Measurements from ENCODE around the gene ACTN1.

The ACTN1 gene

GRCh38 chr14:68949601-68949965 lies 29.5 kb downstream of the ACTN1 start:
- no peak for DNase-seq

- no peak for DNase-seq
Observed at GRCh38 chr14:68948686-68949600, 30.2 kb downstream of the ACTN1 start.

GRCh38 chr14:68947802-68948201 lies 31.3 kb downstream of the ACTN1 start:
- no peak for DNase-seq

- DNase-seq: no peak
Observed at GRCh38 chr14:68946489-68946822, 32.6 kb downstream of the ACTN1 start.

- no peak for DNase-seq
Observed at GRCh38 chr14:68945585-68946488, 33.3 kb downstream of the ACTN1 start.

- DNase-seq: no peak
Observed at GRCh38 chr14:68945190-68945584, 33.9 kb downstream of the ACTN1 start.

- no peak for DNase-seq
Observed at GRCh38 chr14:68944162-68944561, 34.9 kb downstream of the ACTN1 start.

- DNase-seq: no peak
Observed at GRCh38 chr14:68943107-68943506, 36.0 kb downstream of the ACTN1 start.

GRCh38 chr14:68942296-68943035 lies 36.6 kb downstream of the ACTN1 start:
- DNase-seq: no peak

- DNase-seq: no peak
Observed at GRCh38 chr14:68941820-68942219, 37.3 kb downstream of the ACTN1 start.

- no peak for DNase-seq
Observed at GRCh38 chr14:68940614-68941185, 38.4 kb downstream of the ACTN1 start.

GRCh38 chr14:68939893-68940613 lies 39.0 kb downstream of the ACTN1 start:
- no peak for DNase-seq

- no peak for DNase-seq
Observed at GRCh38 chr14:68939181-68939892, 39.8 kb downstream of the ACTN1 start.

GRCh38 chr14:68938271-68939150 lies 40.6 kb downstream of the ACTN1 start:
- DNase-seq: no peak

- DNase-seq: no peak
Observed at GRCh38 chr14:68937471-68938270, 41.4 kb downstream of the ACTN1 start.

- DNase-seq: no peak
Observed at GRCh38 chr14:68936980-68937379, 42.1 kb downstream of the ACTN1 start.

GRCh38 chr14:68936476-68936875 lies 42.6 kb downstream of the ACTN1 start:
- no peak for DNase-seq

GRCh38 chr14:68935761-68936214 lies 43.3 kb downstream of the ACTN1 start:
- no peak for DNase-seq

- DNase-seq: no peak
Observed at GRCh38 chr14:68934066-68934465, 45.0 kb downstream of the ACTN1 start.

Data from DMS79 treated with DMSO at 0.1 percent for 48 hours (cell line).